CD14-positive monocyte (primary cell): ENCODE data around the gene GPRC5A. TPM values are rescaled to one million over a fixed set of nuclear protein-coding genes. Genes with fewer than 3 reads are reported as not detected.

Experiments
- DNase-seq, 3 donors: peaks; one replicate each; pipeline ENCODE4 v3.0.0-alpha.2; 2011 to 2022
- H2AFZ ChIP-seq: 2 replicates; pipeline ENCODE4 v1.6.0; 2012; ENCODE audit warnings: mild to moderate bottlenecking, low read depth, low read length, inconsistent platforms; ENCODE audit not compliant: insufficient read depth, poor library complexity, severe bottlenecking
- H3K27ac ChIP-seq, 2 donors: 1 replicate in 1 of 2; 2 replicates in 1 of 2; pipeline ENCODE4 v1.5.1; 2012 to 2013; ENCODE audit warnings: low read length in 2 of 2, control low read depth in 1 of 2, inconsistent platforms in 1 of 2, low read depth in 1 of 2, mild to moderate bottlenecking in 1 of 2
- H3K27me3 ChIP-seq, 2 donors: one replicate each; pipeline versions ENCODE4 v1.6.0 to v1.6.1; 2011 to 2013; ENCODE audit warnings: low read length in 2 of 2; ENCODE audit not compliant: control insufficient read depth in 2 of 2, insufficient read depth in 2 of 2
- H3K36me3 ChIP-seq, 2 donors: replicated peaks in 1 of 2; 1 replicate in 1 of 2; 2 replicates in 1 of 2; pipeline versions ENCODE4 v1.5.1 to v1.6.1; 2012 to 2013; ENCODE audit warnings: low read length in 2 of 2, control low read depth in 1 of 2, inconsistent platforms in 1 of 2, mild to moderate bottlenecking in 1 of 2; ENCODE audit not compliant: insufficient read depth in 2 of 2, control insufficient read depth in 1 of 2
- H3K4me1 ChIP-seq, 2 donors: 1 replicate in 1 of 2; 2 replicates in 1 of 2; pipeline versions ENCODE4 v1.5.1 to v1.6.1; 2012 to 2013; ENCODE audit warnings: low read length in 2 of 2, control low read depth in 1 of 2, inconsistent platforms in 1 of 2, mild to moderate bottlenecking in 1 of 2, moderate library complexity in 1 of 2; ENCODE audit not compliant: insufficient read depth in 2 of 2, control insufficient read depth in 1 of 2
- H3K4me2 ChIP-seq: replicated peaks from 2 replicates; pipeline ENCODE3; 2012; ENCODE audit warnings: low read length, moderate library complexity, mild to moderate bottlenecking; ENCODE audit not compliant: poor library complexity, severe bottlenecking; ENCODE audit errors: extremely low read depth
- H3K4me3 ChIP-seq, 3 experiments: fragments of 200-600 bp in 1 of 3; sonication (generic) in 1 of 3; replicated peaks in 1 of 3; 1 replicate in 2 of 3; 2 replicates in 1 of 3; pipeline ENCODE4 v1.5.1; 2011 to 2013; ENCODE audit warnings: low read length in 3 of 3, mild to moderate bottlenecking in 3 of 3, control low read depth in 2 of 3, low read depth in 2 of 3, inconsistent platforms in 1 of 3, moderate library complexity in 1 of 3
- H3K79me2 ChIP-seq: 2 replicates; pipeline ENCODE4 v1.6.0; 2012; ENCODE audit warnings: mild to moderate bottlenecking, control low read depth, inconsistent platforms, low read length, moderate library complexity; ENCODE audit not compliant: insufficient read depth
- H3K9ac ChIP-seq: 2 replicates; pipeline ENCODE4 v1.6.0; 2017; ENCODE audit warnings: low read length, mild to moderate bottlenecking; ENCODE audit not compliant: insufficient read depth, poor library complexity, severe bottlenecking
- H3K9me3 ChIP-seq, 2 donors: replicated peaks in 1 of 2; 1 replicate in 1 of 2; 2 replicates in 1 of 2; pipeline versions ENCODE4 v1.5.1 to v1.6.1; 2012 to 2013; ENCODE audit warnings: low read length in 2 of 2, control low read depth in 1 of 2; ENCODE audit not compliant: control insufficient read depth in 1 of 2, insufficient read depth in 1 of 2
- H4K20me1 ChIP-seq: 2 replicates; pipeline ENCODE4 v1.6.0; 2012; ENCODE audit warnings: mild to moderate bottlenecking, low read length, control low read depth, moderate library complexity; ENCODE audit not compliant: insufficient read depth
- H3K27ac Mint-ChIP-seq, 7 donors: one replicate each; pipeline ENCODE4 v1.8.0; 2020; ENCODE audit warnings: mild to moderate bottlenecking in 7 of 7, mixed read lengths in 7 of 7, moderate library complexity in 6 of 7, inconsistent platforms in 2 of 7
- H3K27me3 Mint-ChIP-seq, 3 donors: one replicate each; pipeline ENCODE4 v1.8.0; 2021 to 2022; ENCODE audit warnings: low read depth in 3 of 3, mild to moderate bottlenecking in 3 of 3, mixed read lengths in 3 of 3, moderate library complexity in 3 of 3, inconsistent platforms in 1 of 3
- H3K36me3 Mint-ChIP-seq, 2 donors: one replicate each; pipeline ENCODE4 v1.8.0; 2020; ENCODE audit warnings: mixed read lengths in 2 of 2, inconsistent platforms in 1 of 2, mild to moderate bottlenecking in 1 of 2
- H3K4me1 Mint-ChIP-seq: one replicate; pipeline ENCODE4 v1.8.0; 2020; ENCODE audit warnings: mild to moderate bottlenecking, mixed read lengths
- H3K4me3 Mint-ChIP-seq, 2 donors: one replicate each; pipeline ENCODE4 v1.8.0; 2020; ENCODE audit warnings: mild to moderate bottlenecking in 2 of 2, mixed read lengths in 2 of 2, moderate library complexity in 1 of 2
- H3K9me3 Mint-ChIP-seq, 7 donors: one replicate each; pipeline ENCODE4 v1.8.0; 2020 to 2022; ENCODE audit warnings: mixed read lengths in 7 of 7, mild to moderate bottlenecking in 6 of 7, moderate library complexity in 6 of 7, inconsistent platforms in 2 of 7
- WGBS: methylation state at CpG from one replicate; pipeline ENCODE4 v1.1.5; 2013; ENCODE audit warnings: missing lambda C conversion rate; ENCODE audit not compliant: insufficient coverage; 5-methylcytosine and 5-hydroxymethylcytosine counted together
- intact Hi-C, 2 donors: fragments of 100-400 bp; cut with micrococcal nuclease; formaldehyde crosslinking; loops; one replicate each; pipeline versions ENCODE4 v1.15.0 to v1.15.1; 2023
- polyA plus RNA-seq, 3 donors: library from polyadenylated mRNA; depleted of rRNA in 1 of 3; unstranded in 2 of 3; stranded (reverse) in 1 of 3; fragments of 300-500 nt in 2 of 3; fragments of >200 nt in 1 of 3; fragmentation: Illumina TruSeq in 2 of 3; gene quantifications; 1 replicate in 2 of 3; 2 replicates in 1 of 3; pipeline ENCODE4 v1.2.3, GENCODE V29; 2012 to 2021
- TF ChIP-seq, protein P1 (sequence below): fragments of 200-600 bp; IDR thresholded peaks from one replicate; pipeline ENCODE4 v1.8.0; 2022; ENCODE audit warnings: antibody characterized with exemption, mild to moderate bottlenecking

Gene GPRC5A
- polyA plus RNA-seq, 3 donors, result 0.43 TPM; not detected in 2

DNA sequence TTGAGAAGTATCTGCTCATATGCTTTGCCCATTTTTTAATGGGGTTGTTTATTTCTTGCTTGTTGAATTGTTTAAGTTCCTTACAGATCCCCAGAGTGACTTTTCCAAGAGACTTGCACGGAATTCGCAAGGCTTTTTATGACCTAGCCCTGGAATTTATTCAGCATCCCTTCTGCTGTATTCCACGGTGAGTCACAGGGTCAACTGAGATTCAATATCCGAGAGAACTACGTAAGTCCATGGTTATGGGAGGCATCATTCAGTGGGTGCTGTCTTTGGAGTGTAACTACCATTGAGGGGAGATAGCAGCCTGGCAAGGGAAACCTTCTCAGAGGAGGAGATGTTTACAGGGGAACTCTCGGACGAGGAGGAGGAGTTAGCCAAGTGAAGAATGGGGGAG lies 20.9 kb upstream of the GPRC5A start:
- 100% methylated on average over 3 of the region's 7 CpGs for WGBS
- H3K9ac ChIP-seq, result no peak overlapping the region
- intact Hi-C loops, result no loop called here

DNA sequence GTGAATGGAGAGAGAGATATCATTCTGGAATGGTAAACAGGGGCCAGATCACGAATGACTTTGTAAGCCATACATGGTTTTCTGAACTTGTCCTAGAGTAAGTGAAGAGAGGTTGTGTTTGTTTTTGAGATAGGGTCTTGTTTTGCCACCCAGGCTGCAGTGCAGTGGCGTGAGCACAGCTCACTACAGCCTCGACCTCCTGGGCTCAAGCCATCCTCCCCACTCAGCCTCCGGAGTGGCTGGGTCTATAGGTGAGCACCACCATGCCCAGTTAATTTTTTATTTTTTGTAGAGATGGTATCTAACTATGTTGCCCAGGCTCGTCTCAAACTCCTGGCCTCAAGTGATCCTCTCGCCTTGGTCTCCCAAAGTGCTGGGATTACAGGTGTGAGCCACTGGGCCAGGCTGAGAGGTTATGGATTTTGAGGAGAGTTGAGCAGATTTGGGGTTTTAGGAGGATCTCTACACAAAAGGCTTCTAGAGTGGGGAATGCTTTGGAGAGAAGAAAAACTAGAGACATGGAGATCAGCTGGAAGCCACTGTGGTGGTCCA lies 19.7 kb upstream of the GPRC5A start:
- Mint-ChIP-seq H3K27me3 (peaks cover 0 to 1% (median 0%) of the 10 kb centered on the region in 3 donors), H3K9me3 (no peaks in the 10 kb centered on the region), H3K36me3 (no peaks in the 10 kb centered on the region), H3K27ac (peak overlapping the region in 3 of 7 donors; percentile 28 to 55 (median 32)), H3K4me1 (peaks cover 11% of the 10 kb centered on the region), H3K4me3 (no peak overlapping the region)
- DNase-seq, result no peak
- H3K79me2 ChIP-seq, result no peaks in the 10 kb centered on the region
- H3K27me3 ChIP-seq, result no peaks in the 10 kb centered on the region
- no peak overlapping the region for H3K27ac ChIP-seq
- peaks cover 0 to 6% of the 10 kb centered on the region in 2 donors for H3K4me1 ChIP-seq
- no peak overlapping the region for H3K4me3 ChIP-seq
- intact Hi-C loops, result no loop called here
- TF ChIP-seq, protein P1, sequence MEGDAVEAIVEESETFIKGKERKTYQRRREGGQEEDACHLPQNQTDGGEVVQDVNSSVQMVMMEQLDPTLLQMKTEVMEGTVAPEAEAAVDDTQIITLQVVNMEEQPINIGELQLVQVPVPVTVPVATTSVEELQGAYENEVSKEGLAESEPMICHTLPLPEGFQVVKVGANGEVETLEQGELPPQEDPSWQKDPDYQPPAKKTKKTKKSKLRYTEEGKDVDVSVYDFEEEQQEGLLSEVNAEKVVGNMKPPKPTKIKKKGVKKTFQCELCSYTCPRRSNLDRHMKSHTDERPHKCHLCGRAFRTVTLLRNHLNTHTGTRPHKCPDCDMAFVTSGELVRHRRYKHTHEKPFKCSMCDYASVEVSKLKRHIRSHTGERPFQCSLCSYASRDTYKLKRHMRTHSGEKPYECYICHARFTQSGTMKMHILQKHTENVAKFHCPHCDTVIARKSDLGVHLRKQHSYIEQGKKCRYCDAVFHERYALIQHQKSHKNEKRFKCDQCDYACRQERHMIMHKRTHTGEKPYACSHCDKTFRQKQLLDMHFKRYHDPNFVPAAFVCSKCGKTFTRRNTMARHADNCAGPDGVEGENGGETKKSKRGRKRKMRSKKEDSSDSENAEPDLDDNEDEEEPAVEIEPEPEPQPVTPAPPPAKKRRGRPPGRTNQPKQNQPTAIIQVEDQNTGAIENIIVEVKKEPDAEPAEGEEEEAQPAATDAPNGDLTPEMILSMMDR, result no peak
- no peak overlapping the region for H3K4me2 ChIP-seq
- no peak overlapping the region for H3K9ac ChIP-seq
- H2AFZ ChIP-seq, result no peak overlapping the region
- no peaks in the 10 kb centered on the region for H3K9me3 ChIP-seq
- 100% methylated on average over 3 of the region's 6 CpGs for WGBS
- H3K36me3 ChIP-seq, result no peaks in the 10 kb centered on the region
- H4K20me1 ChIP-seq, result no peaks in the 10 kb centered on the region

More for the DNA sequence above, 20.9 kb upstream of the GPRC5A start:
- Histone ChIP-seq H3K9me3 (no peaks in the 10 kb centered on the region), H3K4me3 (no peak overlapping the region), H3K79me2 (no peaks in the 10 kb centered on the region), H3K4me2 (no peak overlapping the region), H2AFZ (no peak overlapping the region), H3K4me1 (peaks cover 0 to 6% of the 10 kb centered on the region in 2 donors), H3K27me3 (no peaks in the 10 kb centered on the region), H4K20me1 (no peaks in the 10 kb centered on the region), H3K36me3 (no peaks in the 10 kb centered on the region), H3K27ac (no peak overlapping the region)
- Mint-ChIP-seq H3K4me1 (peaks cover 11% of the 10 kb centered on the region), H3K27ac (no peak overlapping the region), H3K27me3 (no peaks in the 10 kb centered on the region), H3K9me3 (no peaks in the 10 kb centered on the region), H3K36me3 (no peaks in the 10 kb centered on the region), H3K4me3 (no peak overlapping the region)
- TF ChIP-seq, protein P1, result no peak
- no peak for DNase-seq
